Panc1 (cell line): ENCODE results near the gene AK4. TPM values are rescaled to one million over a fixed set of nuclear protein-coding genes. Genes with fewer than 3 reads are reported as not detected.
A peak's percentile ranks its signal among the peaks of the same experiment; 100 is the strongest.

Experiments
- ATAC-seq: fragments of 200-7000 bp; cut with Tn5 transposase; 2 replicates; pipeline ENCODE4 v1.9.1; 2020; ENCODE audit warnings: mild to moderate bottlenecking, moderate library complexity
- BruUV-seq: library from RNA; stranded (reverse); fragments of 400-500 nt; replicated peaks from 2 replicates; lab custom pipeline; 2021; lab: Mats Ljungman, UMichigan
- CTCF ChIA-PET: fragments of 300-600 bp; sonication (Branson Sonifier 250); formaldehyde crosslinking; loops from one replicate; lab custom pipeline; 2022; ENCODE audit warnings: antibody characterized with exemption; lab: Charles Lee
- POLR2A ChIA-PET: fragments of 300-600 bp; sonication (Branson Sonifier 250); formaldehyde crosslinking; loops from one replicate; lab custom pipeline; 2022; ENCODE audit warnings: antibody characterized with exemption; lab: Charles Lee
- DNase-seq: peaks from one replicate; pipeline ENCODE4 v3.0.0-alpha.2; 2010; ENCODE audit warnings: low read depth, low spot score
- H3K27ac ChIP-seq: 2 replicates; pipeline ENCODE4 v1.5.1; 2011; ENCODE audit warnings: mild to moderate bottlenecking, low read length, inconsistent platforms
- H3K27me3 ChIP-seq: fragments of 200-500 bp; sonication (Bioruptor generic); 2 replicates; pipeline ENCODE4 v1.6.0; 2014; ENCODE audit warnings: low read length, inconsistent platforms; ENCODE audit not compliant: control insufficient read depth, insufficient read depth
- H3K36me3 ChIP-seq: fragments of 200-500 bp; sonication (Bioruptor generic); 2 replicates; pipeline ENCODE4 v1.5.1; 2014; ENCODE audit warnings: inconsistent platforms, mild to moderate bottlenecking, low read length, moderate library complexity; ENCODE audit not compliant: control insufficient read depth, insufficient read depth
- H3K4me1 ChIP-seq: 2 replicates; pipeline ENCODE4 v1.5.1; 2011; ENCODE audit warnings: inconsistent platforms, mild to moderate bottlenecking, low read length, moderate library complexity; ENCODE audit not compliant: control insufficient read depth, insufficient read depth
- H3K4me3 ChIP-seq, 2 experiments: 2 replicates each; pipeline ENCODE4 v1.5.1; 2011 to 2012; ENCODE audit warnings: low read depth in 2 of 2, low read length in 2 of 2, mild to moderate bottlenecking in 2 of 2, inconsistent platforms in 1 of 2, moderate library complexity in 1 of 2
- H3K9me3 ChIP-seq: fragments of 200-500 bp; sonication (Bioruptor generic); 2 replicates; pipeline ENCODE4 v1.5.1; 2014; ENCODE audit warnings: low read depth, mild to moderate bottlenecking, inconsistent platforms, low read length, moderate library complexity; ENCODE audit not compliant: control insufficient read depth, insufficient read depth
- CTCF ChIP-seq: fragments of 450-650 bp; IDR thresholded peaks from 2 replicates; pipeline ENCODE4 v1.5.1; 2017; ENCODE audit warnings: mild to moderate bottlenecking
- POLR2AphosphoS5 ChIP-seq: IDR thresholded peaks from 2 replicates; pipeline ENCODE4 v1.6.1; 2012; ENCODE audit warnings: mild to moderate bottlenecking, low read depth, low read length, moderate library complexity
- REST ChIP-seq, 2 experiments: IDR thresholded peaks; 2 replicates each; pipeline ENCODE4 v1.6.1; 2011 to 2012; ENCODE audit warnings: low read depth in 2 of 2, control low read depth in 1 of 2, low read length in 1 of 2, mild to moderate bottlenecking in 1 of 2, moderate library complexity in 1 of 2; ENCODE audit not compliant: insufficient read depth in 1 of 2
- SIN3A ChIP-seq: IDR thresholded peaks from 2 replicates; pipeline ENCODE4 v1.6.1; 2012; ENCODE audit warnings: low read depth, mild to moderate bottlenecking, low read length, moderate library complexity, borderline replicate concordance; ENCODE audit not compliant: insufficient read depth
- TCF7L2 ChIP-seq: IDR thresholded peaks from 2 replicates; pipeline ENCODE4 v1.6.1; 2011; ENCODE audit warnings: mild to moderate bottlenecking, low read depth, low read length, inconsistent platforms
- in situ Hi-C: cut with HindIII; loops from 2 replicates; pipeline ENCODE4 v1.10.0; 2016; ENCODE audit warnings: low sequenced_read_pairs, low pct_unique_long_range_greater_than_20kb
- intact Hi-C: fragments of 100-400 bp; cut with micrococcal nuclease; formaldehyde crosslinking; loops from one replicate; pipeline ENCODE4 v1.10.0; 2022; ENCODE audit not compliant: unreplicated experiment
- total RNA-seq: library from RNA; stranded (reverse); gene quantifications from one replicate; pipeline ENCODE4 v1.2.1, GENCODE V29; 2021; ENCODE audit not compliant: unreplicated experiment

Gene AK4
- total RNA-seq, 1 experiment from 2014 or later = 26.8 TPM

DNA sequence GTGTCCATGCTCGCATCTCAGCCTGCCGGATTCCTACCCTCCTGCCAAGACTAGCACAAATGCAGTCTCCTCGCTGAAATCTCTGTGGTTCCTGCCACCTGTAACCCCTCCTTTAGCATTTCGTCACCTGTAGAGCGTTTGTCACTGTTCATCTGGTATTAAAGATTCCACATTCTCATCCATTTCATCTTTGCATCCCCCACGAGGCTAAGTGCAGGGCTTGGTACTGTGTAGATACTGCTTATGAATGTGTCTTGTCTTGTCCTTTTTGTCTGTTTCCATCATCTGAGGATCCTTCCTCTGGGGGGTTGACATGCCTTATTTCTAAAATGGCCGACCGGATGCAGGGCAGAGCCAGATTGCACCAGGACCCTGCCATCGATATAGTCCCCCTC, 107.7 kb downstream of the AK4 start:
- CTCF ChIA-PET = interaction anchor here (0.5 kb wide), 1 partner anchor 184 kb away, joined by 9 read pairs; no protein-coding TSS in a partner anchor
- BruUV-seq = no TSS peak
- ATAC-seq = 0 out of 2 replicates have a peak, but pooled peaks have one; percentile 1

DNA sequence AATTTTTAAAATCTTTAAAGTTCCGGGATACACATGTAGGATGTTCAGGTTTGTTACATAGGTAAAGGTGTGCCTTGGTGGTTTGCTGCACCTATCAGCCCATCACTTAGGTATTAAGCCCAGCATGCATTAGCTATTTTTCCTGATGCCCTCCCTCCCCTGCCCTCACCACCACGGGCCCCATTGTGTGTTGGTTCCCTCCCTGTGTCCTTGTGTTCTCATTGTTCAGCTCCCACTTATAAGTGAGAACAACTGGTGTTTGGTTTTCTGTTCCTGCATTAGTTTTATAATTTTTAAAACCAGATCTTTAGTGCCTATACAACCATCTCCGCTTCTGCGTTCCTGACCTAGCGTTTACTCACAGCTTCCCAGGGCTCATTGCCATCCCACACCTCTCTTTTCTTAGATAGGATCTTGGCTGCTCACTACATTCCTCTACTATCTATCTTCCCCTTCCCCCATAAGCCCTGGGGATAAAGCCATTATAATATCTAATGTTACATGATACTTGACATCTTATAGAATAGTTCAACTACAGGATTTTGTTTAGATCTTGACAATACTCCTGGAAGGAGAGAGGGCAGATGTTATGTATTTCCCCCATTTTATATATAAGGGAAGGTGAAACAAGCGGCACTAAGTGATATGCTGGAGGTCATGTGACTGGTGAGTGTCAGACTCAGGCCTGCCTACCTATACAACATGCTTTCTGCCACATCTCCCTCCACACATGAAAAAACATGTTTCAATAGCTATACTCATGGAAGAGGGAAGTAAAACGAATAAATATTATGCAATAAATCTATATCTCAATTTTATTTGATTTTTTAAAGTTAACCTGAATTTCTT, 109.1 kb downstream of the AK4 start:
- H3K27ac ChIP-seq = no peak overlapping the region
- peaks cover 4% of the 10 kb centered on the region for H3K4me1 ChIP-seq
- no peak for ATAC-seq
- ChIA-PET CTCF (no interaction called here), POLR2A (no interaction called here)
- no peaks in the 10 kb centered on the region for H3K36me3 ChIP-seq
- BruUV-seq = no TSS peak
- in situ Hi-C loops = no loop called here
- DNase-seq = no peak
- H3K27me3 ChIP-seq = no peaks in the 10 kb centered on the region; the same call in 1 of the 2 replicates
- no peak overlapping the region for H3K4me3 ChIP-seq
- no peaks in the 10 kb centered on the region for H3K9me3 ChIP-seq
- intact Hi-C loops = no loop called here
- TF ChIP-seq TCF7L2 (no peak), POLR2AphosphoS5 (no peak), SIN3A (no peak), CTCF (no peak)

More for the DNA sequence above, 107.7 kb downstream of the AK4 start:
- no peak for DNase-seq
- Histone ChIP-seq H3K9me3 (no peaks in the 10 kb centered on the region), H3K4me3 (peak overlapping the region; percentile 64 to 68), H3K4me1 (peaks cover 4% of the 10 kb centered on the region), H3K27ac (no peak overlapping the region), H3K36me3 (no peaks in the 10 kb centered on the region), H3K27me3 (no peaks in the 10 kb centered on the region; the same call in 1 of the 2 replicates)
- POLR2A ChIA-PET = no interaction called here
- in situ Hi-C loops (no loop called here), intact Hi-C loops (no loop called here)
- TF ChIP-seq SIN3A = no peak
- TF ChIP-seq REST (IDR thresholded peaks at IDR 0.05; ENCODE audit: insufficient read depth in 1 of 2, low read depth in 2 of 2, low read length in 1 of 2) = no peak
- no peak for TF ChIP-seq CTCF
- TF ChIP-seq TCF7L2 = no peak
- TF ChIP-seq POLR2AphosphoS5 = no peak
